HS-27A (cell line): ENCODE measurements around the gene TMPRSS12.
"Not testable (repeated sequence)": the region's sequence is repeated elsewhere in the genome, so short reads cannot be mapped to it uniquely, and the experiment has no call there.

Source experiments
- DNase-seq: peaks from one replicate; pipeline ENCODE4 v3.0.0-alpha.2; 2012; ENCODE audit warnings: low read depth, missing footprints

TMPRSS12 gene

DNA sequence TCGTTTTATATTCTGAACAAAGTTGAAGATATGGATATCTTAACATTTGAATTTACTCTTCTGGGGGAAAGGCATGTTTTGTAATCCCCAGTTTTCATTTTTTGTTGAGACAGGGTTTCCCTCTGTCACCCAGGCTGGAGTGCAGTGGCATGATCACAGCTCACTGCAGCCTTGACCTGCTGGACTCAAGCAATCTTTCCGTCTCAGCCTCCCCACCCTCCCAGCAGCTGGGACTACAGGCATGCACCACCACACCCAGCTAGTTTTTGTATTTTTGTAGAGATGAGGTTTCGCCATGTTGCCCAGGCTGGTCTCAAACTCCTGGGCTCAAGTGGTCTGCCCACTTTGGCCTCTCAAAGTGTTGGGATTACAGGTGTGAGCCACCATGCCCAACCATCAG, 84.2 kb downstream of the TMPRSS12 start:
- DNase-seq: not testable (repeated sequence)

DNA sequence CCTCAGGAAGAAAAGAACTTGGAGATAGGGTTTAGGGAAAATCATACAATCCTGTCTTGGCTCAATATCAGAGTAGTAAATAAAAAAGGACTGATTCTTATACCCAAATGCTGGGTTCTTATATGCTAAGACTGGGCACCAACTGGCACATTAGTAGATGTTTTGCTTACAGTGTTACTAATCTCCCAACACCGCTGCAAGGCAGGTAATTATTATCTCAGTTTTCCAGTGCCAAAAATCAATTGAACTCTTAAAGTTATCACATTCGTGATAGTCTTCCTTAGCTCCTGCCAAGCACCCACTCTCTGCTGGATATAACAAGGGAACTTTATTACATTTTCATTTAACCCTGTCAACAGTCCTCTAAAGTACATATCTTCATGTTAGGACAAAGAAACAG, 84.6 kb downstream of the TMPRSS12 start:
- no peak for DNase-seq

- no peak for DNase-seq
Measured at GRCh38 chr12:50927766-50928224, 85.1 kb downstream of the TMPRSS12 start.

GRCh38 chr12:50928392-50928791, 85.7 kb downstream of the TMPRSS12 start:
- DNase-seq: no peak

DNA sequence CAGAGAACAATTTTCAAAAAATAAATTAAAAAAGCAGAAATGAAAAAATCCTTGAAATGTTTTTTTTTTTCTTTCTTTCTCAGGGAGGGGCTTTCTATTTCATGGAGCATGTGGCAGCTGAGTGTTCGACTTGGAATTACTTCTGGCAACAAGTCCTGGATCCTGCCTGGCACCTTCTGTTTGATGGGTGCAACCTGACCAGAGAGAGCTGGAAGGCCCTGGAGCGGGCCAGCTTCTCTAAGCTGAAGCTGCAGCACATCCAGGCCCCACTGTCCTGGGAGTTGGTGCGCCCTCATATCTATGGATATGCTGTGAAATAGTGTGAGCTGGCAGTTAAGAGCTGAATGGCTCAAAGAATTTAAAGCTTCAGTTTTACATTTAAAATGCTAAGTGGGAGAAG, 87.1 kb downstream of the TMPRSS12 start:
- no peak for DNase-seq

DNA sequence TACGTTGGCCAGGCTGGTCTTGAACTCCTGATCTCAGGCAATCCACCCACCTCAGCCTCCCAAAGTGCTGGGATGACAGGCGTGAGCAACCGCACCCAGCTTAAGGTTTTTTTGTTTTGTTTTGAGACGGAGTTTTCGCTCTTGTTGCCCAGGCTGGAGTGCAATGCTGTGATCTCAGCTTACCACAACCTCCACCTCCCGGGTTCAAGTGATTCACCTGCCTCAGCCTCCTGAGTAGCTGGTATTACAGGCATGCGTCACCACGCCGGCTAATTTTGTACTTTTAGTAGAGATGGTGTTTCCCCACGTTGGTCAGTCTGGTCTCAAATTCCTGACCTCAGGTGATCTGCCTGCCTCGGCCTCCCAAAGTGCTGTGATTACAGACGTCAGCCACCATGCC, 87.8 kb downstream of the TMPRSS12 start:
- not testable (repeated sequence) for DNase-seq

DNA sequence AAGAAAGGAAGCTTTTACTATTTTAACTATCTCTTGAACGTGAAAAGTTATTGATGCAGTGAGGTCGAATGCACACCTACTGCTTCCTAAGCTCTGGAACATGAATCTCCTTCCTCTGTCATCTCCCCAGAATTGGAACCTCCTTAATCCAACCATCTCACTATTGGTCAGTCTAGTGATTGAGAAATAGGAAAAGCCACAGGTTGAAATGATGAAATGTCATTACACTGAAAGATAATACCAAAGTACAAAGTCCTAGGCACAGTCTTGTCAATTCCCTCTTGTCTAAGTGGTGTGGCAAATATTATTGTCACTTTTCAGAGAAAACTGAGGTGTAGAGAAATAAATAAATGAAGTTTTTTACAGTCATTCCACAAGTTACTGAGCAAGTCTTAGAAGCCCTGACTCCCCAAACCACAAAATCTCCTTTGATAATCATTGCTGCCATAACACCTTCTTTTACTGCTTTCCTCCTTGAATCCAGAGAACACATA, 90.1 kb downstream of the TMPRSS12 start:
- DNase-seq: no peak

GRCh38 chr12:50933459-50934124, 90.9 kb downstream of the TMPRSS12 start:
- DNase-seq: no peak

GRCh38 chr12:50934371-50934851, 91.7 kb downstream of the TMPRSS12 start:
- DNase-seq: no peak

DNA sequence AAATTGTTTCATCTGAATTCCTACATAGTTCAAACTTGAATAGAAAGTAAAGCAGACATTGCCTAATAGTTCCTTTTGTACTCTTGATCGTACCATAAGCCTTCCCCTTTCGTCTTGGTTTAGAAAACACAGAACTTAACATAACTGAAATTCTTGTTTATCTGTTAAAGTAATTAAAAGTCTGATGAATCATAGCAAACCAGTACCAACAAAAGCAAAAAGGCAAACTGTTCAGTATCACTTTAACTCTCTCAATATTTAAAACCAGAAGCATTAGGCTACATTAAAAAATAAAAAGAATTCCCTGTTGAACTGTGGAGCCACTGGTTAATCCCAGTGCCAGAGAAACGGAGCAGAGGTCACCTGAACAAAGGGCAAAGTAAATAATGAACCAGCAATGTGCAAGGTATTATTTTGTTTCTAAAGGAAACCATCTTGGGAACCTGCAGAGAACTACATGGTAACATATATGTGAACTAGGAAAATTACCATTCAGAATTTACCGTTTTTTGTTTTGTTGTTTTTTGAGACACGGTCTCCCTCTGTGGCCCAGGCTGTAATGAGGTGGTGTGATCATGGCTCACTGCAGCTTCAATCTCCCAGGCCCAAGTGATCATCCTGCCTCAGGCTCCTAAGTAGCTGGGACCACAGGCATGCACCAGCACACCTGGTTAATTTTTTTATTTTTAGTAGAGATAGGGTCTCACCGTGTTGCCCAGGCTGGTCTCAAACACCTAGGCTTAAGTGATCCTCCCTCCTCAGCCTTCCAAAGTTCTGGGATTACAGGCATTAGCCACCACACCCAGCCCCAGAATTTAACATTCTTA, 92.5 kb downstream of the TMPRSS12 start:
- no peak for DNase-seq

DNA sequence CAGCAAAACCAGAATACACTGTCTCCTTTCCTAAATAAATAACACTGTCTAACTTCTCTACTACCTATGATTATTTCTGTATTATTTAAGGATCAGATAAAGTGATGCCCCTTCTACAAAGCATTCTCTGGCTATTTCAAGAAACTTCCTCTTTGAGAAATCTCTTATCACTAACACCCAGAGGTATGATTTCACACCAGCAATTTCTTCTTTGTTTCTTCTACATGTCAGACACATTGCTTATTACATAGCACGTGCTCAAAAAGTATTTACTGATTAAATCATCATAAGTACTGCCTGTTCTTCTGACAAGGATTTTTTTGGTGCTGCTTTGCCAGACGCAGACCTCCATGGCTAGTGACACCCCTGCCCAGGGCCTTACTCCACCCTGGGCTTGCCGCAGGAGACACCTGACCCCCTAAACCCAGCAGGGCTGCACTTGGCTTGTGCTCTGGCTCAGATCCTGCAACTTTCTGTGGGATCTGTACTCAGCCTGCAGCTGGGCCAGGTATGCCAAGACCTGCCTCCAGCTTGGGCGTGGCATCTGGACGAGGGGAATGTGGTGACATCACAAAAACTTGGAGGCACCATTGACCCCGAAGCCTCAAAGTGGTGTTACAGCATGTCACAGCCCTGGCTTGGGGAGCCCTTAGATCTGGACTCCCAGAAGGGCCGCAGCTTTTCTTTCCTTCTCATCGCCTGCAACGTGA, 94.2 kb downstream of the TMPRSS12 start:
- DNase-seq: no peak
